NCI-H2227 treated with DMSO at 0.1 percent for 48 hours (cell line): ENCODE measurements around the gene USHBP1.

ENCODE experiments used
- DNase-seq: peaks from one replicate; lab custom pipeline; 2025; lab: John Stamatoyannopoulos, UW

Gene USHBP1

GRCh38 chr19:17210296-17210695 lies 54.2 kb downstream of the USHBP1 start:
- DNase-seq, result no peak

- DNase-seq, result no peak
These were observed 55.2 kb downstream of the USHBP1 start for GRCh38 chr19:17209126-17210036.

GRCh38 chr19:17206736-17207581 lies 57.6 kb downstream of the USHBP1 start:
- DNase-seq, result no peak

GRCh38 chr19:17205237-17206140 lies 59.1 kb downstream of the USHBP1 start:
- DNase-seq, result no peak

- DNase-seq, result no peak
These were observed 61.8 kb downstream of the USHBP1 start for GRCh38 chr19:17202713-17203112.

GRCh38 chr19:17202249-17202648 lies 62.3 kb downstream of the USHBP1 start:
- DNase-seq, result no peak

- DNase-seq, result no peak
These were observed 64.0 kb downstream of the USHBP1 start for GRCh38 chr19:17200408-17201079.
